Tibial nerve (tissue), 4 donors: ENCODE measurements around the gene ASIC1. TPM values are rescaled to one million over a fixed set of nuclear protein-coding genes. Genes with fewer than 3 reads are reported as not detected.

Experiments used
- DNase-seq, 2 donors: peaks; one replicate each; pipeline ENCODE4 v3.0.0-alpha.2; 2019; ENCODE audit warnings: low spot score in 2 of 2
- H3K27ac ChIP-seq, 4 donors: fragments of 200-600 bp; sonication (generic) in 3 of 4; one replicate each; pipeline ENCODE4 v1.5.1; 2017 to 2019; ENCODE audit warnings: mild to moderate bottlenecking in 1 of 4
- H3K27me3 ChIP-seq, 2 donors: fragments of 200-600 bp; sonication (generic) in 1 of 2; one replicate each; pipeline versions ENCODE4 v1.5.1 to v1.6.0; 2017 to 2019
- H3K36me3 ChIP-seq, 3 donors: fragments of 200-600 bp; sonication (generic); one replicate each; pipeline ENCODE4 v1.5.1; 2018 to 2019
- H3K4me1 ChIP-seq, 4 donors: fragments of 200-600 bp; sonication (generic) in 3 of 4; one replicate each; pipeline ENCODE4 v1.5.1; 2017 to 2019
- H3K4me3 ChIP-seq, 4 donors: fragments of 200-600 bp; sonication (generic) in 3 of 4; one replicate each; pipeline ENCODE4 v1.5.1; 2017 to 2019; ENCODE audit warnings: mild to moderate bottlenecking in 1 of 4, moderate library complexity in 1 of 4
- H3K9me3 ChIP-seq, 4 donors: fragments of 200-600 bp; sonication (generic) in 3 of 4; one replicate each; pipeline ENCODE4 v1.5.1; 2017 to 2019
- EP300 ChIP-seq, 2 donors: sonication (generic); formaldehyde crosslinking; IDR thresholded peaks; one replicate each; pipeline ENCODE4 v1.6.1; 2017; ENCODE audit warnings: antibody characterized with exemption in 2 of 2, mild to moderate bottlenecking in 1 of 2
- POLR2A ChIP-seq, 2 donors: fragments of 450-650 bp; IDR thresholded peaks; one replicate each; pipeline ENCODE4 v1.6.1; 2017; ENCODE audit warnings: antibody characterized with exemption in 2 of 2, mild to moderate bottlenecking in 2 of 2, moderate library complexity in 2 of 2
- WGBS, 2 donors: methylation state at CpG; one replicate each; pipeline ENCODE4 v1.1.5; 2018; 5-methylcytosine and 5-hydroxymethylcytosine counted together
- total RNA-seq, 4 donors: library from RNA; depleted of rRNA; stranded (reverse); fragments of >200 nt; gene quantifications; one replicate each; pipeline ENCODE4 v1.1.0, GENCODE V29; 2016
- TF ChIP-seq, protein P1 (sequence below), 5 experiments: fragments of 200-600 bp in 3 of 5; fragments of 450-650 bp in 2 of 5; sonication (generic) in 3 of 5; IDR thresholded peaks; one replicate each; pipeline ENCODE4 v1.5.1; 2016 to 2019; ENCODE audit warnings: antibody characterized with exemption in 5 of 5, mild to moderate bottlenecking in 3 of 5, moderate library complexity in 2 of 5

ASIC1 gene
- total RNA-seq, 4 donors from 2014 or later, result 1.8 to 4.2 (median 2.9) TPM; not detected in 1

DNA sequence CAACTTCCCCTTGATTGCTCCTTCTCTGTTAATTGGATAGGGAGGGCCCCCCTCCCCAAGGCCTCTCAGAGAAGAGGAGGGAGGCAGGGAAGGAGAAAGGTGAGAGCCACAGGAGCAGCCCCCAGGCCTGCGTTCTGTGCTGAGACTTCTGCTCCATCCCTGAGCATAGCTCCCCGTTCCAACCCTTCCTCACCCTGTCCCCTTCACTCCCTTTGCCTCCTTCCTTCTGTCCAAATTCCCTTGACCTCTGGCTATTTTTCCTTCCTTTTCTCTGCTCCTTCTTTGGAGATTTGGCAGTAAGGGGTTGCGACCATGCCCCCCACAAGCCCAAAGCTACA, 788 bp upstream of the ASIC1 start:
- H3K4me1 ChIP-seq, result peaks cover 0 to 25% (median 19%) of the 10 kb centered on the region in 4 donors
- no peaks in the 10 kb centered on the region for H3K36me3 ChIP-seq
- TF ChIP-seq, protein P1, sequence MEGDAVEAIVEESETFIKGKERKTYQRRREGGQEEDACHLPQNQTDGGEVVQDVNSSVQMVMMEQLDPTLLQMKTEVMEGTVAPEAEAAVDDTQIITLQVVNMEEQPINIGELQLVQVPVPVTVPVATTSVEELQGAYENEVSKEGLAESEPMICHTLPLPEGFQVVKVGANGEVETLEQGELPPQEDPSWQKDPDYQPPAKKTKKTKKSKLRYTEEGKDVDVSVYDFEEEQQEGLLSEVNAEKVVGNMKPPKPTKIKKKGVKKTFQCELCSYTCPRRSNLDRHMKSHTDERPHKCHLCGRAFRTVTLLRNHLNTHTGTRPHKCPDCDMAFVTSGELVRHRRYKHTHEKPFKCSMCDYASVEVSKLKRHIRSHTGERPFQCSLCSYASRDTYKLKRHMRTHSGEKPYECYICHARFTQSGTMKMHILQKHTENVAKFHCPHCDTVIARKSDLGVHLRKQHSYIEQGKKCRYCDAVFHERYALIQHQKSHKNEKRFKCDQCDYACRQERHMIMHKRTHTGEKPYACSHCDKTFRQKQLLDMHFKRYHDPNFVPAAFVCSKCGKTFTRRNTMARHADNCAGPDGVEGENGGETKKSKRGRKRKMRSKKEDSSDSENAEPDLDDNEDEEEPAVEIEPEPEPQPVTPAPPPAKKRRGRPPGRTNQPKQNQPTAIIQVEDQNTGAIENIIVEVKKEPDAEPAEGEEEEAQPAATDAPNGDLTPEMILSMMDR (IDR thresholded peaks at IDR 0.05), result no peak
- no peak for TF ChIP-seq EP300 (IDR thresholded peaks at IDR 0.05)
- no peak for TF ChIP-seq POLR2A (IDR thresholded peaks at IDR 0.05)
- H3K27me3 ChIP-seq, result peaks cover 0 to 7% of the 10 kb centered on the region in 2 donors
- WGBS, 2 donors, result 24 to 28% methylated on average over 3 of the region's 3 CpGs
- H3K27ac ChIP-seq, result no peak overlapping the region
- peak overlapping the region in 1 of 4 donors; percentile 75 for H3K4me3 ChIP-seq
- DNase-seq, result no peak
- no peaks in the 10 kb centered on the region for H3K9me3 ChIP-seq

DNA sequence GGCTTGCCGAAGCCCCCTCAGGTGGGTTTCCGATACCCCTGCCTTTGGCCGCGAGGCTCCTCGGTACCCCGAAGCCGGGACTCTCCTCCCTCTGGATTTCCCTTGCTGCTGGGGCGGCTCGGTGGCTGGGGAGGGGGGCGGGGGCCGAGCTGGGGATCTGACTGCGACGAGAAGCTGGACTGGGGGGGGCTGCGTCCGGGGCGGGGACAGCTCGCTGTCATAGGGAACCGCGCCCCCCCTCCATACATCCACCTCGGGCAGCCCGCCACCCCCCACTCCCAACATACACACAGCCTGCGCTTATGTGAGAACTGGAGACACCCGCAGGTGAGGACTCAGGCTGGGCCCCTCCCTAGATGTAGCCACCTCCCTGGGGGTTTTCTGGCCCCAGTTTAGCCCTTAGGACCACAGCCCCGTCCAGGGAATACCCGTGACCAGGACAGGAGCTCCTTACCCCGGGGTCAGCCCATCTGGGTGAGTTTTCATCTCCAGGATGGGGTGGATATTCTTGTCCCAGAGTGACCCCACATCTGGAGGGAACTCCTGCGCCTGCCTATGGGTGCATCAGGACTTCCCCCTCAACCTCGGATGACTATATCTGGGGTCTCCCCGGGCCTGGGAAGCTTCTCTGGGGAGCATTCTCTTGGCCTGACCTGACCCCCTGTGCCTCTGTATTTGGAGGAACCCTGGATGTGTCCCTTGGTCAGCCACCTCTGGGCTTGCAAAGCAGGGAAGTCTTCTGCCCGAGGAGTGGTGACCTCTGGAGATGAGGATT, 687 bp downstream of the ASIC1 start:
- Histone ChIP-seq H3K9me3 (no peaks in the 10 kb centered on the region), H3K4me3 (peak overlapping the region; percentile 24 to 75 (median 54)), H3K4me1 (peaks cover 0 to 25% (median 19%) of the 10 kb centered on the region in 4 donors), H3K36me3 (no peaks in the 10 kb centered on the region), H3K27ac (peak overlapping the region in 1 of 4 donors; percentile 69), H3K27me3 (peaks cover 0 to 7% of the 10 kb centered on the region in 2 donors)
- 28 to 59% methylated on average over 8 to 24 of the region's 30 CpGs for WGBS, 2 donors
- no peak for DNase-seq
- TF ChIP-seq POLR2A (IDR thresholded peaks at IDR 0.05), result no peak
- TF ChIP-seq, protein P1 (IDR thresholded peaks at IDR 0.05), result no peak
- TF ChIP-seq EP300 (IDR thresholded peaks at IDR 0.05), result no peak

DNA sequence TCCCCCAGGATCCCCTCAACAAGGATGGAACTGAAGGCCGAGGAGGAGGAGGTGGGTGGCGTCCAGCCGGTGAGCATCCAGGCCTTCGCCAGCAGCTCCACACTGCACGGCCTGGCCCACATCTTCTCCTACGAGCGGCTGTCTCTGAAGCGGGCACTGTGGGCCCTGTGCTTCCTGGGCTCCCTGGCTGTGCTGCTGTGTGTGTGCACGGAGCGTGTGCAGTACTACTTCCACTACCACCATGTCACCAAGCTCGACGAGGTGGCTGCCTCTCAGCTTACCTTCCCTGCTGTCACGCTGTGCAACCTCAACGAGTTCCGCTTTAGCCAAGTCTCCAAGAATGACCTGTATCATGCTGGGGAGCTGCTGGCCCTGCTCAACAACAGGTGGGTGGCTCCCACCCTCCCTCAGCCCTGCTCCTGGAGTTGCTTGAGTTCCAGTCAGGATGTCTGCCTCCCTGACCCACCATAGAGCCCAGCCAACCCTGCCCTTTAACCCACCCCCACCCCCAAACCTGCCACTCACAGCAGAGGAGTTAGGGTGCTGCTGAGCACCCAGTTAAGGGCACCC, 1.4 kb downstream of the ASIC1 start:
- H3K4me3 ChIP-seq, result no peak overlapping the region
- peaks cover 0 to 25% (median 19%) of the 10 kb centered on the region in 4 donors for H3K4me1 ChIP-seq
- WGBS, 2 donors, result 84 to 89% methylated on average over 9 to 14 of the region's 15 CpGs
- no peaks in the 10 kb centered on the region for H3K9me3 ChIP-seq
- DNase-seq, result no peak
- peaks cover 0 to 7% of the 10 kb centered on the region in 2 donors for H3K27me3 ChIP-seq
- TF ChIP-seq, protein P1 (IDR thresholded peaks at IDR 0.05), result no peak
- TF ChIP-seq EP300 (IDR thresholded peaks at IDR 0.05) (no peak), POLR2A (IDR thresholded peaks at IDR 0.05) (no peak)
- no peak overlapping the region for H3K27ac ChIP-seq
- H3K36me3 ChIP-seq, result no peaks in the 10 kb centered on the region

DNA sequence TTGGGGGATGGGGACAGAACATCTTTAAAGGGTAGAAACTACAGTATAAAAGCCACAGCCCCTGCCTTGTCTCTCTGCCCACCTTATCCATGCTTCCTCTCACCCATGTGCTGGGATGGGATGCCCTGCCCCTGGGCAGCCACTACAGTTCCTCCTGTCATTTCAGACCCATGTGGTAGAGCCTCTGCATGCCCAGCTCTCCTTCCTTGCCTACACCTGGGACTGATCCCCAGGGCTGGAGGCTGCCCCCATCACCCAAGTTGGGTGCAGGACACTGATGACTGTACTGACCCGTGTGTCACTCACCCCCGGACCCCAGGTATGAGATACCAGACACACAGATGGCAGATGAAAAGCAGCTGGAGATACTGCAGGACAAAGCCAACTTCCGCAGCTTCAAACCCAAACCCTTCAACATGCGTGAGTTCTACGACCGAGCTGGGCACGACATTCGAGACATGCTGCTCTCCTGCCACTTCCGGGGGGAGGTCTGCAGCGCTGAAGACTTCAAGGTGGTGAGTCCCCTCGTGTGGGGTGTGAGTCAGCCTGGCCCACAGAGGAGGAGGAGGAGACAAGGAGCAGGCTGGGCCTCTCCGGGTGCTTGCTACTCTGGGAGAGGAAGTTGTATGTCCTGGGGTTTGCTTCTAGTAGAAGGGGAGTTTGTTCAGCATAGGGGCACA, 2.2 kb downstream of the ASIC1 start:
- WGBS, 2 donors, result 62 to 80% methylated on average over 10 to 12 of the region's 12 CpGs
- TF ChIP-seq, protein P1 (IDR thresholded peaks at IDR 0.05), result no peak
- TF ChIP-seq POLR2A (IDR thresholded peaks at IDR 0.05) (no peak), EP300 (IDR thresholded peaks at IDR 0.05) (no peak)
- Histone ChIP-seq H3K4me1 (peaks cover 0 to 25% (median 19%) of the 10 kb centered on the region in 4 donors), H3K27me3 (peaks cover 0 to 7% of the 10 kb centered on the region in 2 donors), H3K4me3 (no peak overlapping the region), H3K27ac (no peak overlapping the region), H3K9me3 (no peaks in the 10 kb centered on the region), H3K36me3 (no peaks in the 10 kb centered on the region)
- DNase-seq, result no peak

DNA sequence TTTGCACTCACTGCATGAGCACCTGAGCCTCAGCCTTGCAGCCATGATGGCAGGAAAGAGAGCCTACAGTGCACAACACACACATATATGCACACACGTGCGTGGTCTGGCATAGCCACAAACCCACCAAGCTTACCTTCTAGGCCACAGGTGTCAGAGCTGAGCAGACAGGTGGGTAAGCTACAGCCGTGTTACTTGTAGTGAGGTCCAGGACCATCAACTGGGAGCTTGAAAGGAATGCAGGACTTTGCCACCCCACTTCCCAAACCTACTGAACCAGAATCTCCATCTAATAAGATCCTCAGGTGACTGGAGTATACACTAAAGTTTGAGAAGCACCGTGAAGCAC, 2.7 kb downstream of the ASIC1 start:
- Histone ChIP-seq H3K36me3 (no peaks in the 10 kb centered on the region), H3K4me3 (no peak overlapping the region), H3K27ac (no peak overlapping the region), H3K9me3 (no peaks in the 10 kb centered on the region), H3K27me3 (peaks cover 0 to 7% of the 10 kb centered on the region in 2 donors), H3K4me1 (peaks cover 0 to 25% (median 19%) of the 10 kb centered on the region in 4 donors)
- WGBS, 2 donors, result 64 to 73% methylated on average over 4 of the region's 4 CpGs
- no peak for DNase-seq
- no peak for TF ChIP-seq POLR2A (IDR thresholded peaks at IDR 0.05)
- no peak for TF ChIP-seq EP300 (IDR thresholded peaks at IDR 0.05)
- TF ChIP-seq, protein P1 (IDR thresholded peaks at IDR 0.05), result no peak
